NK-92 (cell line): ENCODE data around the gene RUNX2.
"Not testable (repeated sequence)": the region's sequence is repeated elsewhere in the genome, so short reads cannot be mapped to it uniquely, and the experiment has no call there.

ENCODE experiments used
- DNase-seq: peaks from one replicate; lab custom pipeline; 2025; ENCODE audit not compliant: unreplicated experiment; lab: John Stamatoyannopoulos, UW

RUNX2 gene

DNA sequence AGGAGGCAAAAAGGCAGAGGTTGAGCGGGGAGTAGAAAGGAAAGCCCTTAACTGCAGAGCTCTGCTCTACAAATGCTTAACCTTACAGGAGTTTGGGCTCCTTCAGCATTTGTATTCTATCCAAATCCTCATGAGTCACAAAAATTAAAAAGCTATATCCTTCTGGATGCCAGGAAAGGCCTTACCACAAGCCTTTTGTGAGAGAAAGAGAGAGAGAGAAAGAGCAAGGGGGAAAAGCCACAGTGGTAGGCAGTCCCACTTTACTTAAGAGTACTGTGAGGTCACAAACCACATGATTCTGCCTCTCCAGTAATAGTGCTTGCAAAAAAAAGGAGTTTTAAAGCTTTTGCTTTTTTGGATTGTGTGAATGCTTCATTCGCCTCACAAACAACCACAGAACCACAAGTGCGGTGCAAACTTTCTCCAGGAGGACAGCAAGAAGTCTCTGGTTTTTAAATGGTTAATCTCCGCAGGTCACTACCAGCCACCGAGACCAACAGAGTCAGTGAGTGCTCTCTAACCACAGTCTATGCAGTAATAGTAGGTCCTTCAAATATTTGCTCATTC, at the start of gene RUNX2:
Gene RUNX2, plus strand, starts transcription at position 375 of the 567 bp plus-strand sequence. CDS start 397 bp downstream, outside the sequence.
- DNase-seq = no peak

DNA sequence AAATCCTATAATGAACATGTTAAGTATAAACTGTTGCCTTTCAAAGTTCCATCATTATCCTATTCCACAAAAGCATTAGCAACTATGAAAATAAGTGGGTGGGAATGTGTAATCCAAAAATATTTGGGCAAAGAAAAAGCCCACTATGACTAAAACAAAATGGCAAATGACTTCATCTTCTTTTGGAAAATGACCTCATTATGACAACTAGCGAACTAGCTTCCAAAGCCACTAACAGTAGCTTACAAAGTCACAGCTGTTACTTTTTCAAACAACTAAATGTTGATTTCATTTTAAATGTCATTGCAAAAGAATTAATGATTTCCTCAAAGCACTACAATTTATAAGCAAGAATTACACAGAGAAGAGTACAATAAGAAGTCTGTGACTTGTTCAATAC, 49.8 kb upstream of the RUNX2 start:
- DNase-seq = no peak

DNA sequence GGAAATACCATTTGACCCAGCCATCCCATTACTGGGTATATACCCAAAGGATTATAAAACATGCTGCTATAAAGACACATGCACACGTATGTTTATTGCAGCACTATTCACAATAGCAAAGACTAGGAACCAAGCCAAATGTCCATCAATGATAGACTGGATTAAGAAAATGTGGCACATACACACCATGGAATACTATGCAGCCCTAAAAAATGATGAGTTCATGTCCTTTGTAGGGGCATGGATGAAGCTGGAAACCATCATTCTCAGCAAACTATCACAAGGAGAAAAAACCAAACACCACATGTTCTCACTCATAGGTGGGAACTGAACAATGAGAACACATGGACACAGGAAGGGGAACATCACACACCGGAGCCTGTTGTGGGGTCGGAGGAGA, 41.4 kb upstream of the RUNX2 start:
- DNase-seq = not testable (repeated sequence)

DNA sequence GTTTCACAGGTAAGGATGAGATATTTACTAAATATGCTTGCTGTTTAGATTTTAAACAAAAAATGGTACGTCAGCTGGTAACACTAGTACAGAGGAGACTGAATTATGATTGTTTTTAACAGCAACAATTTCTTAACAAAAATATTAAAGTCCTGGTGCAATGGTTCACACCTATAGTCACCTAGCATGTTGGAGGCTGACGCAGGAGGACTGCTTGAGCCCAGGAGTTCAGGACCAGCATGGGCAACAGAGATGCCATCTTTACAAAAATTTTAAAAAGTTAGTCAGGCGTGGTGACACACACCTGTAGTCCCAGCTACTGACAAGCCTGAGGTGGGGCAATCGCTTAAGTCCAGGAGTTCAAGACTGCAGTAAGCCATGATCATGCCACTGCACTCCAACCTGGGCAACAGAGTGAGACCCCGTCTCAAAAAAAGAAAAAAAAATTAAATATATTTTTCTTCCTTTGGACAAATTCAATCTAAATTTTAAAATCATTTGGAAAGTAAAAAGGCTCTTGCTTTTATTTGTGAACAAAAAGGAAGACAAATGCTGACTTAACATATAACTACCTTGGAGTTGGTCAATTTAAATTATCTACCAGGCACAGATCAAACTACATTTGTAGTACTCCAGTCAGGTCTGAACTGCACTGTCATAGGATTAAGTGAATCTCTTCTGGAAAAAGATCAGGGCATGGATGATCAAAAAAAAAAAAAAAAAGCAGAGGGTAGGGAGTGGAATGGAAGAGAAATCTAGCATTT, 38.2 kb upstream of the RUNX2 start:
- no peak for DNase-seq

DNA sequence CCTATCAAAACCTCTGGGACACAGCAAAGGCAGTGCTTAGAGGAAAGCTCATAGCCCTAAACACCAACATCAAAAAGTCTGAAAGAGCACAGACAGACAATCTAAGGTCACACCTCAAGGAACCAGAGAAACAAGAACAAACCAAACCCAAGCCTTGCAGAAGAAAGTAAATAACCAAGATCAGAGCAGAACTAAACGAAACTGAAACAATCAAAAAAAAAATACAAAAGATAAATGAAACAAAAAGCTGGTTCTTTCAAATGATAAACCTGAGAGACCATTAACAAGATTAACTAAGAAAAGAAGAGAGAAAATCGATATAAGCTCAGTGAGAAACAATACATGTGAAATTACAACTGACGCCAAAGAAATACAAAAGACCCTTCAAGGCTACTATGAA, 34.8 kb upstream of the RUNX2 start:
- DNase-seq = no peak

DNA sequence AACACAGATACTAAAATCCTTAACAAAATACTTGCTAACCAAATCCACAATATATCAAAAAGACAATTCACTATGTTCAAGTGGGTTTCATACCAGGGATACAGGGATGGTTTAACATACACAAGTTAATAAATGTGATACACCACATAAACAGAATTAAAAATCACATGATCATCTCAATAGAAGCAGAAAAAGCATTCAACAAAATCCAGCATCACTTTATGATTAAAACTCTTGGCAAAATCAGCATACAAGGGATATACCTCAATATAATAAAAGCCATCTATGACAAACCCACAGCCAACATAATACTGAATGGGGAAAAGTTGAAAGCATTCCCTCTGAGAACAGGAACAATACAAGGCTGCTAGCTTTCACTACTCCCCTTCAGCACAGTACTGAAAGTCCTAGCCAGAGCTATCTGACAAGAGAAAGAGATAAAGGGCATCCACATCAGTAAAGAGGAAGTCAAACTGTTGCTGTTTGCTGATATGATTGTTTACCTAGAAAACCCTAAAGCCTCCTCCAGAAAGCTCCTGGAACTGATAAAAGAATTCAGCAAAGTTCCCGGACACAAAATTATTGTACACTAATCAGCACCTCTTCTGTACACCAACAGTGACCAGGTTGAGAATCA, 33.9 kb upstream of the RUNX2 start:
- DNase-seq = not testable (repeated sequence)

DNA sequence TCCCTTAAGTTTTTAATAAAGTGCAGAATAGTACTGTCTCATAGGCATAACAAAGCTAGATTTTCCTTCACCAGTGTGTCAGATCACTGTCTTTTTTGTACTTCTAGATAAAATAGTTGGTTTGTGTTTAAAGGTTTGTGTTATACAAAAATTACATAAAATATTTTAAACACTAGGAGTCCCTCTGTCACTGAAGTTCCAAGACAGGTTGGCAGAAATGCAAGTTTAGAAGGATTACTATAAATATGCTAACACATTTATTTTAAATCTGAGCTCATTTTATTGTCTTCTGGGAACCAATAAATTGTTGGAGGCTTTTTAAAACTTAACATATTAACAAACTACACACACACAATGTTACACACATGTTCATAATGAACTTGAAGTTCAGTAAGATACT, 30.8 kb upstream of the RUNX2 start:
- no peak for DNase-seq

- DNase-seq = no peak
These were observed 29.0 kb upstream of the RUNX2 start for GRCh38 chr6:45299096-45299581.

GRCh38 chr6:45300736-45301135, 27.4 kb upstream of the RUNX2 start:
- DNase-seq = no peak

DNA sequence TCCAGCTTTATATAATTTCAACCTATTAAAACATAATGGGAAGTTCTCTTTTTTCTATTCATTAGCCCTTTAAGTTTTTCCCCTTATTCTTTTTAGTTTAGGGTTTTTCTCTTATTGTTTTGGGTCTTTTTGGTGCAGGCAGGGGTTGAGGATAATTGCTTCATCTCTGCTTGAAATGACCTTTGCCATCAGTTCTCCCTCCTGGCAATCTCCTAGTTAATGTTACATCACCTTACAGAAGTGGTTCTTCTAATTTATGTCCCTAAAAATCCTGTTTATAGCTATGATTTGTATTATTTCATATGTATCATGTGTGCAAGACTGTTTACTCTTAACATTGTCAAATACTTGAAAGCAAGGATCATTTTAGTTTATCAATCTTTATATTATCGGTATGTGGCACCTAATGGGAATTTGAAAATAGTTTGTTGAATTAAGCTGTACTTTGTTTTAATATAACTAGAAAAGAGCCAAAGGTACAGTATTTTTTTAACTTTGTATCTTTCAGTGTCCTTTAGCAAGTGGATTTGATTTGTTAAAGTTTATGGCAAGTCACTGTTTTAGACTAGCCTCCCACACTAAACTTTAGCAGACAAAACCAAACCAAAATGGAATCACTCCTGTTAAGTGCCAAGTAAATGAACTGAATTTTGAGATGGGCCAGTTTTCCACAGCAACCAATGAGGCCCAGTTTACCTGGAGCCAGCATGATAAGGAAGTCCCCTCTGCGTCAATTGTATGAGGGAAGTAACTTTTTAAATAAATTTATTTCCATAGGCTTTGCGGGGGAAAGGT, 26.6 kb upstream of the RUNX2 start:
- DNase-seq = no peak

DNA sequence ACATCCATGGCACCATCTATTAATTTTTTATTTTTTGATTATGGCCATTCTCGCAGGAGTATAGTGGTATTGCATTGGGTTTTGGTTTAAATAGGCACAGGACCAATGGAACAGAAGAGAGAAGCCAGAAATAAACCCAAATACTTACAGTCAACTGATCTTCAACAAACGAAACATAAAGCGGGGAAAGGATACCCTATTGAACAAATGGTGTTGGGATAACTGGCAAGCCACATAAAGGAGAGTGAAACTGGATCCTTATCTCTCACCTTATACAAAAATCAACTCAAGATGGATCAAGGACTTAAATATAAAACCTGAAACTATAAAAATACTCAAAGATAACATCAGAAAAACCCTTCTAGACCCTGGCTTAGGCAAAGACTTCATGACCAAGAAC, 25.3 kb upstream of the RUNX2 start:
- DNase-seq = no peak

DNA sequence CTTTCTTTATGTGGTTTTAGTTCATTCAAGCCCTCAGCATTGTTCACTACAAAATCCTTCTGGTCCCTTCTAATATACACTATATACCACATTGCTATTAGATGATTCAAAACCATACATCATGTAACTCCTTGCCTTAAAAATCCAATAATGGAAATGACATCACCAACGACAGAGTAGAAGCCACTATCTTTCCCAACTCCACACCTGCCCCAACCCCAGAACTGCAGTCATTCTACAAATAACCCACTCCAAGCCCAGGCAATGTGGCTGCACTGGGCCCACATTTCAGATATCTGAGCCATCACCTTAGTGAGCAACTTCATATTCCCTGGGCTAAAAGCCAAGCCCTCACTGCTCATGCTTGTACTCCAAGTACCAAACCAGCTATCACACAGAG, 22.6 kb upstream of the RUNX2 start:
- no peak for DNase-seq

GRCh38 chr6:45310118-45310788, 17.9 kb upstream of the RUNX2 start:
- no peak for DNase-seq

DNA sequence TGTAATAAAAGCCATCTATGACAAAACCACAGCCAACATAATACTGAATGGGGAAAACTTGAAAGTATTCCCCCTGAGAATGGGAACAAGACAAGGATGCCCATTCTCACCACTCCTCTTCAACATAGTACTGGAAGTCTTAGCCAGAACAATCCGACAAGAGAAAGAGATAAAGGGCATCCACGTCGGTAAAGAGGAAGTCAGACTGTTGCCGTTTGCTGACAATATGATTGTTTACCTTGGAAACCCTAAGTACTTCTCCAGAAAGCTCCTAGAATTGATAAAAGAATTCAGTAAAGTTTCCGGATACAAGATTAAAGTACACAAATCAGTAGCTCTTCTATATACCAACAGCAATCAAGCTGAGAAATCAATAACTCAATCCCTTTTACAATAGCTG, 14.0 kb upstream of the RUNX2 start:
- no peak for DNase-seq

DNA sequence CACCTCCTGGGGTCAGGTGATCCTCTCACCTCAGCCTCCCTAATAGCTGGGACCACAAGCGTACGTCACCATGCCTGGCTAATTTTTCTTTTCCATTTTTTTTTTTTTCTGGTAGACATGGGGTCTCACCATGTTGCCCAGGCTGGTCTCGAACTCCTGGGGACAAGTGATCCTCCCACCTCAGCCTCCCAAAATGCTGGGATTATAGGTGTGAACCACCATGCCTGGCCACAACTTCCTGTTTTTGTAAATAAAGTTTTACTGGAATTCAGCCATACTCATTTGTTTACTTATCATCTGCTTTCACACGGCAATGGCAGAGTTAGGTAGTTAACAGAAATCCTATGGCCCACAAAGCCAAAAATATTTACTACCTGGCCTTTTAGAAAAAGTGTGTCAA, 7.8 kb upstream of the RUNX2 start:
- no peak for DNase-seq

DNA sequence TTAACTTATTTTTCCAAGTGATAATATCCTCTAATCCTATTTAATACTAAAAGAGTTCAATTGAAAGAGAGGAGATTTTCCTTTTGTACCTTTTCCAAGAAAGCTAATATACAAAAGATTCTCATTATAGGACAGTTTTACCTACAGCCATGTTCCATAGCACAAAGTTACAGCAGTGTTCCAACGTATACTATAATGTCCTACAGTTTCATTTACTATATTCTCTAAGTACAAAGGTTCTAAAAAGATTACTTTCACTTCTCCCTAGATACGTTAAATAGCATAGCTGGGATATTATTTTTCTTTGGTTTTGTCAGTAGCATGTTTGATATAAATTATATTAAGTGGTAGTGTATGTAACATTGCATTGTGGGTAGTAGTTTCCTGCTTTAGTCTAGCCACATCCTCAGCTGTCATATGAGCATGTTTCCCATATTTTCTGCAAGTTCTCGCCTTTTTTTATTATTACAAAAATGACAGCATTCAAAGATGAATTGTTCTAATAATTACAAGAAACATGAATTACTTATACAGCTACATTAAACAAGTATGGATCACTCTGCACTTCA, 4.4 kb upstream of the RUNX2 start:
- DNase-seq = no peak

DNA sequence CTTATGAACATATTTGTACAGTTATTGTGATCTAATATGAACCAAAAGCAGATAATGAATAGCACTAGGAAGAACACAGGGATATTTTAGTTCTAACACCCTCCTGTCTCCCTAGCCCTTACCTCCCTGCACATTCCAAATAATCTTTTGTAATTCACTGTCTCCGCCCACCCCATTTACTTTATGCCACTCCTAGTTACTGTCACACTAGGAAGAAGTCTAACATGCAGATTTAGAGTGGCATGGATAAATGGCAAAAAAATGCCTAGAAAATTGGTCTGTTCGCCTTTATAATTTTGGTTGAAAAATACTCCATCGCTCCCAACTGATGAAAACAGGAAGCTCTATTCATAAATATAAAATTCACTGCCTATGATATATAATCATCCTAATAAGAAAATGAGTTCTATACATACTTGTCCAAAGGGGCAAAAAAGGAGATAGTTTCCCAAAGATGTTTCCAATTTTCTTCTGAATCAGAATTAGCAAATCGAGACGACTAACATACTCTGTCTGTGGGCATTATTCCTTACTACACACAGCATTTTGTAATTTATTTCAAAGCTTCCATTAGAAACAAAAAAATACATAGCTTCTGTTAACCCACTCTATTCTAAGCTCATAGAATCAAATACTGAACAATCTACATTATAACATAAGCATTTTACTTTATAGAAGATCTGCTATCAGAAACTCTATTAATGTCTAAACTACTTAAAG, 1.3 kb upstream of the RUNX2 start:
- DNase-seq = no peak

- no peak for DNase-seq
These were observed 393 bp downstream of the RUNX2 start for GRCh38 chr6:45328523-45328922.

GRCh38 chr6:45344900-45345299, 16.8 kb downstream of the RUNX2 start:
- DNase-seq = no peak

DNA sequence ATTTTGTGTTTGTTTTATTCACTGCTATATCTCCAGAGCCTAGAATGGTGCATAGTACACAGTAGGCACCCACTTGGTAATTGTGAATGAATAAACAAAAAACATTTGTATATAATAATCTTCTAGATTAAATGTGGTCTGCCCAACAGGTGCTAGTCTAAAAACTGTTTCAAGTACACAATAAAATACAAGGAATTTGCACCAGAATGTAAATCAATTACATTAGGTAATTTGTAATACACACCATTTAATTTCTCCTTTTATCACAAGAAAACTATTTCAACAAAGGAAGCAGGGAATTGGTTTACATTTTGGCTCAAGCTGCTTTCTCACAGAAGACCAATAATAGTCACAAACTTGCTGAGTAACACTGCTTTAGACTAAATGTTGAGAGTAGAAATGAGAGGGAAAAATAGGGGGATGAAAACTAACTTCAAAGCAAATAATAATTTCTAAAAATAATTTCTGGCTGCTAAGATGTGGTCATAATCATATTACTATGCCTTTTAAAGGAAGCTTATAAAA, 22.1 kb downstream of the RUNX2 start:
- DNase-seq = no peak
